Heart left ventricle (tissue), 16 donors: ENCODE data around the gene HDAC8. TPM values are rescaled to one million over a fixed set of nuclear protein-coding genes. Genes with fewer than 3 reads are reported as not detected.

Source experiments
- ATAC-seq, 4 donors: fragments of 200-7000 bp; cut with Tn5 transposase; one replicate each; pipeline ENCODE4 v1.9.1; 2020 to 2022; ENCODE audit warnings: moderate library complexity in 4 of 4, mild to moderate bottlenecking in 3 of 4, moderate number of reproducible peaks in 1 of 4
- DNase-seq, 5 donors: peaks; one replicate each; pipeline ENCODE4 v3.0.0-alpha.2; 2020
- H3K27ac ChIP-seq, 12 donors: fragments of 200-600 bp; sonication (generic) in 4 of 12; one replicate each; pipeline versions ENCODE4 v1.5.0 to v1.8.0; 2016 to 2022; ENCODE audit warnings: mild to moderate bottlenecking in 2 of 12
- H3K27me3 ChIP-seq, 9 donors: fragments of 200-600 bp; sonication (generic) in 2 of 9; one replicate each; pipeline versions ENCODE4 v1.5.1 to v1.8.0; 2016 to 2022; ENCODE audit warnings: mild to moderate bottlenecking in 3 of 9
- H3K36me3 ChIP-seq, 9 donors: fragments of 200-600 bp; sonication (generic) in 2 of 9; one replicate each; pipeline versions ENCODE4 v1.5.0 to v1.8.0; 2018 to 2022; ENCODE audit warnings: mild to moderate bottlenecking in 2 of 9
- H3K4me1 ChIP-seq, 12 donors: fragments of 200-600 bp; sonication (generic) in 4 of 12; one replicate each; pipeline versions ENCODE4 v1.5.0 to v1.8.0; 2016 to 2022; ENCODE audit warnings: mild to moderate bottlenecking in 3 of 12
- H3K4me3 ChIP-seq, 12 donors: fragments of 200-600 bp; sonication (generic) in 4 of 12; one replicate each; pipeline versions ENCODE4 v1.5.0 to v1.8.0; 2017 to 2022; ENCODE audit warnings: mild to moderate bottlenecking in 9 of 12, moderate library complexity in 4 of 12
- H3K9me3 ChIP-seq, 12 donors: fragments of 200-600 bp; sonication (generic) in 4 of 12; one replicate each; pipeline versions ENCODE4 v1.5.0 to v1.8.0; 2016 to 2022; ENCODE audit warnings: mild to moderate bottlenecking in 1 of 12
- CTCF ChIP-seq, 12 donors: fragments of 200-600 bp; sonication (generic) in 4 of 12; IDR thresholded peaks; one replicate each; pipeline versions ENCODE4 v1.5.0 to v1.8.0; 2018 to 2022; ENCODE audit warnings: antibody characterized with exemption in 12 of 12, mild to moderate bottlenecking in 5 of 12
- POLR2A ChIP-seq, 2 donors: fragments of 450-650 bp; IDR thresholded peaks; one replicate each; pipeline ENCODE4 v1.6.1; 2017; ENCODE audit warnings: antibody characterized with exemption in 2 of 2, mild to moderate bottlenecking in 2 of 2, moderate library complexity in 2 of 2
- WGBS, 4 donors: extraction: QIAGEN DNeasy Blood & Tissue Kit in 2 of 4; methylation state at CpG; one replicate each; pipeline versions ENCODE4 v1.1.5 to v1.1.7; 2013 to 2018; 5-methylcytosine and 5-hydroxymethylcytosine counted together
- intact Hi-C, 10 donors: fragments of 100-400 bp; cut with DNase I; formaldehyde crosslinking; loops; one replicate each; pipeline versions ENCODE4 v1.11.1 to v1.14.2; 2022
- polyA plus RNA-seq, 2 donors: library from polyadenylated mRNA; stranded (reverse); fragments of 200-250 nt; gene quantifications; one replicate each; pipeline ENCODE4 v1.2.3, GENCODE V29; 2013
- total RNA-seq, 9 donors: library from RNA; depleted of rRNA in 2 of 9; stranded (reverse); fragments of >200 nt in 2 of 9; fragmentation: NEBNext Ultra II Directional in 3 of 9; extraction: Animal tissue kit (Norgen Biotek cat#: 25700) in 3 of 9; gene quantifications; one replicate each; pipeline versions ENCODE4 v1.1.0 to v1.2.4, GENCODE V29; 2016 to 2023
- donor health status: ischemic (EF 13 %, LVEDD 7.1; RV severe dilation, severe dysfunction).
- donor health status: healthy with polysubstance abuse.
- donor health status: DM: no; HTN: yes; CAD: no.
- donor health status: DM: no; HTN: no; CAD: no.
- donor health status: ischemic (EF 25% LVEDD 6.9; RV normal size, moderate dysfunction).
- donor health status: ischemic (EF 25% LVEDD 5.7; RV mildly dilated, moderate dysfunction).
- donor health status: healthy.
- donor health status: DM: yes; HTN: yes; CAD: no.
- donor health status: ischemic (EF 35%, LVEDD 5.7; RV mildly dilated, moderate dysfunction).
- donor health status: nonischemic (EF 11% LVEDD 7.7; RV severe dilation, severe dysfunction).
- donor health status: DM: yes; HTN: yes; CAD: no.
- donor health status: PGD.
- donor health status: ischemic (EF 29% LVEDD 5.4; RV normal size, mild dysfunction).
- donor health status: nonischemic (EF 23%, LVEDD 6.1; RV moderate dilation, normal function).

Gene HDAC8
- total and polyA plus RNA-seq, 11 donors, result 16.1 to 28.1 (median 18.6) TPM

- Histone ChIP-seq H3K9me3 (no peaks in the 10 kb centered on the region), H3K36me3 (peaks cover 0 to 10% (median 0%) of the 10 kb centered on the region in 9 donors), H3K27me3 (no peaks in the 10 kb centered on the region), H3K4me1 (peaks cover 0 to 5% (median 0%) of the 10 kb centered on the region in 12 donors), H3K27ac (no peak overlapping the region), H3K4me3 (no peak overlapping the region)
- TF ChIP-seq CTCF (IDR thresholded peaks at IDR 0.05) (no peak), POLR2A (IDR thresholded peaks at IDR 0.05) (no peak)
- DNase-seq (no peak), ATAC-seq (no peak)
- intact Hi-C loops, result no loop called here
- 57 to 83% (median 71%) methylated on average over 2 of the region's 2 CpGs for WGBS, 4 donors
Measured at GRCh38 chrX:72468607-72469006, 104.0 kb downstream of the HDAC8 start.

- intact Hi-C loops, result no loop called here
- no peak overlapping the region for H3K27ac ChIP-seq
- no peaks in the 10 kb centered on the region for H3K27me3 ChIP-seq
- H3K9me3 ChIP-seq, result no peaks in the 10 kb centered on the region
- DNase-seq, result no peak
- peaks cover 0 to 20% (median 0%) of the 10 kb centered on the region in 9 donors for H3K36me3 ChIP-seq
- H3K4me1 ChIP-seq, result peaks cover 0 to 5% (median 0%) of the 10 kb centered on the region in 12 donors
- TF ChIP-seq POLR2A (IDR thresholded peaks at IDR 0.05) (no peak), CTCF (IDR thresholded peaks at IDR 0.05) (no peak)
- ATAC-seq, result no peak
- H3K4me3 ChIP-seq, result no peak overlapping the region
- 77 to 96% (median 92%) methylated on average over 4 of the region's 4 CpGs for WGBS, 4 donors
Measured at GRCh38 chrX:72467135-72467534, 105.5 kb downstream of the HDAC8 start.

GRCh38 chrX:72466493-72466892 is 106.2 kb downstream of the HDAC8 start:
- DNase-seq (no peak), ATAC-seq (peak in 1 of 4 donors; percentile 36)
- Histone ChIP-seq H3K27me3 (no peaks in the 10 kb centered on the region), H3K4me1 (peaks cover 0 to 8% (median 0%) of the 10 kb centered on the region in 12 donors), H3K36me3 (peaks cover 0 to 24% (median 5%) of the 10 kb centered on the region in 9 donors), H3K27ac (no peak overlapping the region), H3K9me3 (no peaks in the 10 kb centered on the region), H3K4me3 (no peak overlapping the region)
- intact Hi-C loops, result no loop called here
- WGBS, 4 donors, result 34 to 47% (median 41%) methylated on average over 3 of the region's 3 CpGs
- TF ChIP-seq CTCF (IDR thresholded peaks at IDR 0.05), result no peak
- no peak for TF ChIP-seq POLR2A (IDR thresholded peaks at IDR 0.05)

- Histone ChIP-seq H3K36me3 (peaks cover 0 to 27% (median 7%) of the 10 kb centered on the region in 9 donors), H3K4me1 (peaks cover 0 to 8% (median 0%) of the 10 kb centered on the region in 12 donors), H3K4me3 (no peak overlapping the region), H3K9me3 (no peaks in the 10 kb centered on the region), H3K27ac (no peak overlapping the region), H3K27me3 (no peaks in the 10 kb centered on the region)
- intact Hi-C loops, result no loop called here
- no peak for DNase-seq
- TF ChIP-seq POLR2A (IDR thresholded peaks at IDR 0.05), result no peak
- TF ChIP-seq CTCF (IDR thresholded peaks at IDR 0.05), result no peak
- no peak for ATAC-seq
- WGBS, 4 donors, result 53 to 73% (median 63%) methylated on average over 2 of the region's 2 CpGs
Measured at GRCh38 chrX:72465889-72466288, 106.8 kb downstream of the HDAC8 start.
